ENCODE data around the gene HAUS6.

GRCh38 chr9:19057033-19057432 is 45.7 kb downstream of the HAUS6 start:
- TF ChIP-seq CTCF (IDR thresholded peaks at IDR 0.05) (no peak), POLR2A (IDR thresholded peaks at IDR 0.05) (no peak)
